ENCODE measurements around the gene TPI1.

Gene TPI1

DNA sequence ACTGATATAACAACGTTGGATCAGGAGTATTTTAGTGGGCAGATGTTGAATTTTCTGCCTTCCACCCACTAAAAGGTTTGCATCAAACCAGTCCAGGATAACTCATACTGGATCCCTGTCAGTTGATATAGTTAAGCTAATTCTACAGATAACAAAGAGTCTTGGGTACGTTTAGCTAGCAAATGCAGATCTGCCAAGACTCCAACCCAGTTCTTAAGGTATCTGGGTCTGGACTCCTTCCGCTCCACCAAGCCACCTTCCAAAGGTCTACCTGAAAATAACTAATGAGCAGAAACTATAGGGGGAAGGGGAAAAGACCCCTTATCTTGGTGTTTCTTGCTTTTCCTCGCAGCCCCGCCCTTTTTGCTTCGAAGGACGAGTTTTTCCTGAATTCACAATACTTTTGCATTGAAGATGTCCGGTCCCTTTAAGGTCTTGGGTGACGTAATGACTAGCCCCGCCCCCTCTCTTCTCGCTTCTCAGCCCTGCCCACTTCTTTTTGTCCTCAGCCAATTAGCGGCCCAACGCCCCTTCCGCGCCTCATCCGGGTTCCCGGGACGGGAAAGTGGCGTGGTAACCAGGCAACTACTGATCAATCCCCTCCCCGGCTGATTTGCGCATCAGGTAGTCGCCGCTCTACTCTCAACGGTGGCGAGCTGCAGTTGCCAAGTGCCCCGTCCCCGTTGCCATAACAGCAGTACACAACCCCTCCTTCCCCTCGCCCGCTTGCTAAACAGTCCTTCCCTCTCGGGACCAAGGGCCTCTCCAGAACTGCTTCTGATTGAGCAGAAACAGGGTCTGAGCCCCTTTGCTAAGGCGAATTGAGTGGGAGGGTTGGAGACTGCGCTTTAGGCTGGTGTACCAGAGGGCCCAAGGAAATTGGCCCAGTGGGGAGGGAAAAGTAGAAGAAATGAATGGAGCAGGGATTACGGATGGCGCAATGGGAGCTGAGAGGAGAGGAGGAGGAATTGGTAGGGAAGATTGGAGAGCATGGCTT is 37.2 kb downstream of the TPI1 start, which contains the start of gene LRRC23:
TSS of gene LRRC23 (plus strand) at position 543 of the 997 bp plus-strand sequence. CDS start 812 bp downstream, outside the sequence.
- TF ChIP-seq CEBPB (IDR thresholded peaks at IDR 0.05) (0 out of 2 replicates have a peak, but pooled peaks have one; percentile 56), RAD21 (IDR thresholded peaks at IDR 0.05; ENCODE audit: low read depth) (no peak), CREB1 (IDR thresholded peaks at IDR 0.05; ENCODE audit: low read depth) (peak; percentile 74)
- TF ChIP-seq, protein P1, sequence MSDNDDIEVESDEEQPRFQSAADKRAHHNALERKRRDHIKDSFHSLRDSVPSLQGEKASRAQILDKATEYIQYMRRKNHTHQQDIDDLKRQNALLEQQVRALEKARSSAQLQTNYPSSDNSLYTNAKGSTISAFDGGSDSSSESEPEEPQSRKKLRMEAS (IDR thresholded peaks at IDR 0.05) = peak; percentile 77; the same call in 1 of the 2 replicates

- TF ChIP-seq ZBTB7A (IDR thresholded peaks at IDR 0.05; ENCODE audit: low read depth) = 0 out of 2 replicates have a peak, but pooled peaks have one; percentile 27
- TF ChIP-seq EP300 (IDR thresholded peaks at IDR 0.05; ENCODE audit: borderline replicate concordance) = no peak
Observed at GRCh38 chr12:6905414-6906040, 38.2 kb downstream of the TPI1 start.

- TF ChIP-seq FOXM1 (IDR thresholded peaks at IDR 0.05; ENCODE audit: borderline replicate concordance, low read depth) (no peak), EP300 (IDR thresholded peaks at IDR 0.05; ENCODE audit: borderline replicate concordance) (no peak), ZBTB7A (IDR thresholded peaks at IDR 0.05; ENCODE audit: low read depth) (no peak), TAF1 (IDR thresholded peaks at IDR 0.05; ENCODE audit: low read depth) (no peak), NFIC (IDR thresholded peaks at IDR 0.05) (no peak), REST (IDR thresholded peaks at IDR 0.05; ENCODE audit: low read depth) (no peak), RAD21 (IDR thresholded peaks at IDR 0.05; ENCODE audit: low read depth) (no peak), EGR1 (IDR thresholded peaks at IDR 0.05) (no peak), TCF12 (IDR thresholded peaks at IDR 0.05; ENCODE audit: low read depth) (no peak), CREB1 (IDR thresholded peaks at IDR 0.05; ENCODE audit: low read depth) (no peak)
- TF ChIP-seq, protein P1 (IDR thresholded peaks at IDR 0.05) = no peak
Observed at GRCh38 chr12:6909421-6910145, 42.3 kb downstream of the TPI1 start.

DNA sequence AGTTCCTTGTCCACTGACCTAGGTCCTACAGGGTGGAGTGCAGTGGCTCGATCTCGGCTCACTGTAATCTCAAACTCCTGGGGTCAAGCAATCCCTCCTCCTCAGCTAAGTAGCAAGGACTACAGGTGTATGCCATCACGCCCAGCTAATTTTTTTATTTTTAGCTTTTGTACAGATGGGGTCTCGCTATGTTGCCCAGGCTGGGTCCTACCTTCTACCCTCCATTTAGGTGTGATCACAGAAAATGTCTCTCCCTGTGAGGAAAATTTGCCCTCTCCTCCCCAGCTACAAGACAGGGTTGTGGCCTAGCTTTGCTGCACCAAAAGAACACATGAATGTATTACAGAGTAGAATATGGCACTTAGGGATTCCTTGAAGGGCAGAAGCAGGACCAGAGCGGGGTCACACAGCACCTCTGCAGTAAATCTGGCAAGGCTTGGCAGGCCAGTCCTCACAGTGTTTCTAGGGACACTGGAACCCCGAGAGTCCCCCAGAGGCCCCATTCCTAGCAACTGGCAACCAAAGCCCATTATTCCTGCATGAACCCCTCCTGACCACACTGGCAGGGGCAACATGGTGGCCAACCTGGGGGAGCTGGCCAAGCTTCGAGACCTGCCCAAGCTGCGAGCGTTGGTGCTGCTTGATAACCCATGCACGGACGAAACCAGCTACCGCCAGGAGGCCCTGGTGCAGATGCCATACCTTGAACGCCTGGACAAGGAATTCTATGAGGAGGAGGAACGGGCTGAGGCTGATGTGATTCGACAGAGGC is 45.0 kb downstream of the TPI1 start:
- TF ChIP-seq FOXM1 (IDR thresholded peaks at IDR 0.05; ENCODE audit: borderline replicate concordance, low read depth) = no peak
- no peak for TF ChIP-seq EGR1 (IDR thresholded peaks at IDR 0.05)
- TF ChIP-seq EP300 (IDR thresholded peaks at IDR 0.05; ENCODE audit: borderline replicate concordance) = no peak
- TF ChIP-seq TAF1 (IDR thresholded peaks at IDR 0.05; ENCODE audit: low read depth) = no peak
- TF ChIP-seq RAD21 (IDR thresholded peaks at IDR 0.05; ENCODE audit: low read depth) = no peak
- TF ChIP-seq, protein P2, sequence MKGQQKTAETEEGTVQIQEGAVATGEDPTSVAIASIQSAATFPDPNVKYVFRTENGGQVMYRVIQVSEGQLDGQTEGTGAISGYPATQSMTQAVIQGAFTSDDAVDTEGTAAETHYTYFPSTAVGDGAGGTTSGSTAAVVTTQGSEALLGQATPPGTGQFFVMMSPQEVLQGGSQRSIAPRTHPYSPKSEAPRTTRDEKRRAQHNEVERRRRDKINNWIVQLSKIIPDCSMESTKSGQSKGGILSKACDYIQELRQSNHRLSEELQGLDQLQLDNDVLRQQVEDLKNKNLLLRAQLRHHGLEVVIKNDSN (IDR thresholded peaks at IDR 0.05) = no peak
- TF ChIP-seq TCF12 (IDR thresholded peaks at IDR 0.05; ENCODE audit: low read depth) = no peak
- no peak for TF ChIP-seq ZBTB7A (IDR thresholded peaks at IDR 0.05; ENCODE audit: low read depth)
- TF ChIP-seq, protein P1 (IDR thresholded peaks at IDR 0.05) = no peak
- no peak for TF ChIP-seq CREB1 (IDR thresholded peaks at IDR 0.05; ENCODE audit: low read depth)
- no peak for TF ChIP-seq YY1 (IDR thresholded peaks at IDR 0.05; ENCODE audit: low read depth)
- TF ChIP-seq NFIC (IDR thresholded peaks at IDR 0.05) = no peak
- TF ChIP-seq REST (IDR thresholded peaks at IDR 0.05; ENCODE audit: low read depth) = no peak
- no peak for TF ChIP-seq CEBPB (IDR thresholded peaks at IDR 0.05)
- no peak for TF ChIP-seq TEAD4 (IDR thresholded peaks at IDR 0.05)
